CD8-positive, alpha-beta memory T cell (primary cell): ENCODE data around the gene PHF1. TPM values are rescaled to one million over a fixed set of nuclear protein-coding genes. Genes with fewer than 3 reads are reported as not detected.

Experiments used
- CTCF ChIA-PET: fragments of 350-600 bp; sonication (Branson Sonifier 250); formaldehyde crosslinking; loops from one replicate; lab custom pipeline; 2021; ENCODE audit warnings: antibody characterized with exemption; lab: Charles Lee
- POLR2A ChIA-PET: fragments of 350-600 bp; sonication (Branson Sonifier 250); formaldehyde crosslinking; loops from one replicate; lab custom pipeline; 2021; ENCODE audit warnings: antibody characterized with exemption; lab: Charles Lee
- DNase-seq, 5 donors: peaks; one replicate each; pipeline versions ENCODE4 v3.0.0 to v3.0.0-alpha.2; 2020 to 2022; ENCODE audit warnings: mixed read lengths in 1 of 5
- H3K27ac ChIP-seq: one replicate; pipeline ENCODE4 v1.7.0; 2013; ENCODE audit warnings: low read depth, mild to moderate bottlenecking, low read length, moderate library complexity
- H3K27me3 ChIP-seq: 2 replicates; pipeline ENCODE4 v1.7.0; 2013; ENCODE audit warnings: low read length, mild to moderate bottlenecking; ENCODE audit not compliant: insufficient read depth, poor library complexity, severe bottlenecking
- H3K36me3 ChIP-seq: 2 replicates; pipeline ENCODE4 v1.7.0; 2013; ENCODE audit warnings: mild to moderate bottlenecking, low read length, moderate library complexity; ENCODE audit not compliant: insufficient read depth
- H3K4me1 ChIP-seq: 2 replicates; pipeline ENCODE4 v1.7.0; 2013; ENCODE audit warnings: mild to moderate bottlenecking, low read length, moderate library complexity; ENCODE audit not compliant: insufficient read depth
- H3K4me3 ChIP-seq: 2 replicates; pipeline ENCODE4 v1.7.0; 2013; ENCODE audit warnings: mild to moderate bottlenecking, low read length
- H3K9me3 ChIP-seq: 2 replicates; pipeline ENCODE4 v1.7.0; 2013; ENCODE audit warnings: mild to moderate bottlenecking, low read length
- H3K27ac Mint-ChIP-seq, 8 donors: one replicate each; pipeline ENCODE4 v1.8.0; 2020 to 2021; ENCODE audit warnings: mixed read lengths in 8 of 8, mild to moderate bottlenecking in 6 of 8, inconsistent platforms in 3 of 8, moderate library complexity in 3 of 8
- H3K27me3 Mint-ChIP-seq, 2 donors: one replicate each; pipeline ENCODE4 v1.8.0; 2020 to 2021; ENCODE audit warnings: mixed read lengths in 2 of 2, mild to moderate bottlenecking in 1 of 2, moderate library complexity in 1 of 2
- H3K36me3 Mint-ChIP-seq, 3 donors: one replicate each; pipeline ENCODE4 v1.8.0; 2020 to 2021; ENCODE audit warnings: mixed read lengths in 3 of 3, inconsistent platforms in 1 of 3, mild to moderate bottlenecking in 1 of 3
- H3K4me1 Mint-ChIP-seq, 3 donors: one replicate each; pipeline ENCODE4 v1.8.0; 2020 to 2021; ENCODE audit warnings: mixed read lengths in 3 of 3, inconsistent platforms in 1 of 3, mild to moderate bottlenecking in 1 of 3
- H3K4me3 Mint-ChIP-seq, 7 donors: one replicate each; pipeline ENCODE4 v1.8.0; 2020 to 2021; ENCODE audit warnings: mixed read lengths in 7 of 7, mild to moderate bottlenecking in 6 of 7, moderate library complexity in 4 of 7, inconsistent platforms in 2 of 7
- H3K9me3 Mint-ChIP-seq, 5 donors: one replicate each; pipeline ENCODE4 v1.8.0; 2020 to 2022; ENCODE audit warnings: mixed read lengths in 5 of 5, mild to moderate bottlenecking in 3 of 5, moderate library complexity in 2 of 5, inconsistent platforms in 1 of 5
- polyA plus RNA-seq: library from polyadenylated mRNA; unstranded; fragments of 300-500 nt; fragmentation: Illumina TruSeq; gene quantifications from one replicate; pipeline ENCODE4 v1.2.3, GENCODE V29; 2021
- total RNA-seq, 2 experiments: library from RNA; stranded (reverse); gene quantifications; one replicate each; pipeline ENCODE4 v1.2.3, GENCODE V29; 2021

PHF1 gene
- total and polyA plus RNA-seq, 3 experiments from 2014 or later = 38.5 to 76.5 (median 43.3) TPM

GRCh38 chr6:33431880-33432541 lies 21.2 kb downstream of the PHF1 start:
- H3K36me3 Mint-ChIP-seq = peaks cover 0 to 40% (median 7%) of the 10 kb centered on the region in 3 donors
- peaks cover 55% of the 10 kb centered on the region for H3K4me1 ChIP-seq
- CTCF ChIA-PET = no interaction called here

GRCh38 chr6:33432546-33432945 lies 21.7 kb downstream of the PHF1 start:
- no peak for DNase-seq
- H3K4me1 Mint-ChIP-seq = peaks cover 50 to 58% (median 53%) of the 10 kb centered on the region in 3 donors

More at GRCh38 chr6:33431880-33432541, 21.2 kb downstream of the PHF1 start:
- Histone ChIP-seq H3K27ac (peak overlapping the region; percentile 36), H3K4me3 (peak overlapping the region; percentile 34), H3K9me3 (no peaks in the 10 kb centered on the region), H3K36me3 (no peaks in the 10 kb centered on the region), H3K27me3 (no peaks in the 10 kb centered on the region)
- Mint-ChIP-seq H3K4me3 (peak overlapping the region in 5 of 7 donors; percentile 43 to 88 (median 69)), H3K27me3 (peaks cover 0 to 9% of the 10 kb centered on the region in 2 donors), H3K27ac (peak overlapping the region; percentile 27 to 95 (median 90)), H3K9me3 (no peaks in the 10 kb centered on the region), H3K4me1 (peaks cover 55 to 63% (median 58%) of the 10 kb centered on the region in 3 donors)
- POLR2A ChIA-PET = interaction anchor here (1.5 to 2.5 kb wide), 2 partner anchors 22 to 101 kb away, joined by 4 to 14 read pairs; partner anchors contain the start of gene ZBTB9
- DNase-seq = peak in 1 of 5 donors; percentile 41

GRCh38 chr6:33433001-33433543 lies 22.3 kb downstream of the PHF1 start:
- peak overlapping the region in 6 of 7 donors; percentile 45 to 77 (median 72) for H3K4me3 Mint-ChIP-seq
- Histone ChIP-seq H3K27me3 (no peaks in the 10 kb centered on the region), H3K36me3 (peaks cover 7% of the 10 kb centered on the region), H3K4me3 (no peak overlapping the region), H3K4me1 (peaks cover 50% of the 10 kb centered on the region), H3K9me3 (no peaks in the 10 kb centered on the region), H3K27ac (no peak overlapping the region)
- CTCF ChIA-PET = no interaction called here
- peak overlapping the region in 7 of 8 donors; percentile 85 to 95 (median 88) for H3K27ac Mint-ChIP-seq
- H3K9me3 Mint-ChIP-seq = no peaks in the 10 kb centered on the region
- H3K36me3 Mint-ChIP-seq = peaks cover 3 to 44% (median 7%) of the 10 kb centered on the region in 3 donors
- POLR2A ChIA-PET = no interaction called here
- peaks cover 0 to 4% of the 10 kb centered on the region in 2 donors for H3K27me3 Mint-ChIP-seq
- DNase-seq = no peak
- peaks cover 49 to 56% (median 52%) of the 10 kb centered on the region in 3 donors for H3K4me1 Mint-ChIP-seq

More at GRCh38 chr6:33432546-33432945, 21.7 kb downstream of the PHF1 start:
- Histone ChIP-seq H3K4me1 (peaks cover 50% of the 10 kb centered on the region), H3K9me3 (no peaks in the 10 kb centered on the region), H3K27me3 (no peaks in the 10 kb centered on the region), H3K36me3 (peaks cover 5% of the 10 kb centered on the region), H3K4me3 (no peak overlapping the region), H3K27ac (no peak overlapping the region)
- ChIA-PET CTCF (no interaction called here), POLR2A (no interaction called here)
- H3K27me3 Mint-ChIP-seq = peaks cover 0 to 4% of the 10 kb centered on the region in 2 donors
- peak overlapping the region; percentile 56 to 95 (median 88) for H3K27ac Mint-ChIP-seq
- H3K4me3 Mint-ChIP-seq = peak overlapping the region in 6 of 7 donors; percentile 45 to 88 (median 72)
- H3K9me3 Mint-ChIP-seq = no peaks in the 10 kb centered on the region
- H3K36me3 Mint-ChIP-seq = peaks cover 3 to 40% (median 7%) of the 10 kb centered on the region in 3 donors

DNA sequence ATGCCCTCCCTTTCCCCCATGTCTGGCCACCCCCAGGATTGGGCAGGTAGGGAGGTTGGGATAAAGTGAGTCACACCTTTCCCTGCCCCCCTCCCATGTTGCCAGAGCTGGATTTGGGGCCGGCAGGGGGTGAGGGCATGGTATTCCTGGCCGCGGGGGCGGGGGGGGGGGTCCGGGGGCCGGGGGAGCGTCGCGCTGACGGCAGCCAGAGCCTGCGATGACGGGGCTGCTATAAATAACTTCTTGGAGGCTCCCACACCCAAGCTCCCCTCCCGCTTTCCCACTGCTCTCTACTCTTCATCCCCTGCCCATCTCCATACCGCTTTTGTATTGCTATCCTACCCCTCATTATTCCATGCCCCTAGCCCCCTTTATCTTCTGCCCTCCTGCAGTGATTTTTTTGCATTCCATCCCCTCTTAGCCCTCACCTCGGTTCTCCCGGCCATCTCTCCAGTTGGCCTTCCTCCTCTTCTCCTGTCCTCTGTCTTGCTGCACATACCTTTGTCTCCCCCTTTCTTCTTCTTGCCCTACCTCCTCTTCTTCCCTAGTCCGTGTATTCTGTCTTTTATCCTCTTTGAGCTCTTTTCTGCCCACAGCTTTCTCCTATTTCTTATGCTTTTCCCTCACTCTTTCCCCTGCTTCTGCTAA lies 22.9 kb downstream of the PHF1 start:
- Mint-ChIP-seq H3K27me3 (no peaks in the 10 kb centered on the region), H3K4me1 (peaks cover 44 to 50% (median 46%) of the 10 kb centered on the region in 3 donors), H3K36me3 (peaks cover 3 to 46% (median 7%) of the 10 kb centered on the region in 3 donors), H3K9me3 (no peaks in the 10 kb centered on the region), H3K4me3 (peak overlapping the region in 2 of 7 donors; percentile 70 to 79), H3K27ac (peak overlapping the region in 4 of 8 donors; percentile 3 to 84 (median 57))
- Histone ChIP-seq H3K9me3 (no peaks in the 10 kb centered on the region), H3K4me1 (peaks cover 45% of the 10 kb centered on the region), H3K4me3 (no peak overlapping the region), H3K27ac (no peak overlapping the region), H3K27me3 (no peaks in the 10 kb centered on the region), H3K36me3 (peaks cover 13% of the 10 kb centered on the region)
- ChIA-PET CTCF (no interaction called here), POLR2A (interaction anchor here (1.0 kb wide), 1 partner anchor 17 kb away, joined by 3 read pairs; no protein-coding TSS in a partner anchor)
- DNase-seq = no peak

GRCh38 chr6:33434961-33435360 lies 24.1 kb downstream of the PHF1 start:
- Histone ChIP-seq H3K4me3 (no peak overlapping the region), H3K27ac (no peak overlapping the region), H3K36me3 (peaks cover 18% of the 10 kb centered on the region), H3K4me1 (peaks cover 32% of the 10 kb centered on the region), H3K9me3 (no peaks in the 10 kb centered on the region), H3K27me3 (no peaks in the 10 kb centered on the region)
- H3K4me1 Mint-ChIP-seq = peaks cover 31 to 39% (median 38%) of the 10 kb centered on the region in 3 donors
- peak overlapping the region in 1 of 8 donors; percentile 23 for H3K27ac Mint-ChIP-seq
- ChIA-PET CTCF (interaction anchor here (1.2 kb wide), 1 partner anchor 273 kb away, joined by 3 read pairs; no protein-coding TSS in a partner anchor), POLR2A (no interaction called here)
- peaks cover 3 to 55% (median 14%) of the 10 kb centered on the region in 3 donors for H3K36me3 Mint-ChIP-seq
- no peaks in the 10 kb centered on the region for H3K9me3 Mint-ChIP-seq
- no peaks in the 10 kb centered on the region for H3K27me3 Mint-ChIP-seq
- no peak overlapping the region for H3K4me3 Mint-ChIP-seq
- DNase-seq = no peak

GRCh38 chr6:33437666-33438065 lies 26.9 kb downstream of the PHF1 start:
- POLR2A ChIA-PET = no interaction called here
- Histone ChIP-seq H3K27me3 (no peaks in the 10 kb centered on the region), H3K27ac (no peak overlapping the region), H3K9me3 (no peaks in the 10 kb centered on the region), H3K4me3 (no peak overlapping the region), H3K36me3 (peaks cover 22% of the 10 kb centered on the region), H3K4me1 (peaks cover 5% of the 10 kb centered on the region)
- H3K27ac Mint-ChIP-seq = peak overlapping the region in 1 of 8 donors; percentile 47
- DNase-seq = no peak
- H3K4me3 Mint-ChIP-seq = no peak overlapping the region
- H3K36me3 Mint-ChIP-seq = peaks cover 3 to 76% (median 16%) of the 10 kb centered on the region in 3 donors
- H3K4me1 Mint-ChIP-seq = peaks cover 10 to 18% (median 10%) of the 10 kb centered on the region in 3 donors
- H3K27me3 Mint-ChIP-seq = no peaks in the 10 kb centered on the region
- CTCF ChIA-PET = interaction anchor here (1.5 kb wide), 1 partner anchor 28 kb away, joined by 3 read pairs; no protein-coding TSS in a partner anchor
- no peaks in the 10 kb centered on the region for H3K9me3 Mint-ChIP-seq

- peak in 1 of 5 donors; percentile 19 for DNase-seq
- Histone ChIP-seq H3K4me3 (no peak overlapping the region), H3K4me1 (no peaks in the 10 kb centered on the region), H3K36me3 (peaks cover 24% of the 10 kb centered on the region), H3K9me3 (no peaks in the 10 kb centered on the region), H3K27ac (no peak overlapping the region), H3K27me3 (no peaks in the 10 kb centered on the region)
- H3K4me1 Mint-ChIP-seq = peaks cover 1 to 8% (median 1%) of the 10 kb centered on the region in 3 donors
- H3K4me3 Mint-ChIP-seq = no peak overlapping the region
- CTCF ChIA-PET = no interaction called here
- peak overlapping the region in 7 of 8 donors; percentile 30 to 79 (median 68) for H3K27ac Mint-ChIP-seq
- no peaks in the 10 kb centered on the region for H3K9me3 Mint-ChIP-seq
- POLR2A ChIA-PET = no interaction called here
- peaks cover 3 to 80% (median 16%) of the 10 kb centered on the region in 3 donors for H3K36me3 Mint-ChIP-seq
- no peaks in the 10 kb centered on the region for H3K27me3 Mint-ChIP-seq
Observed at GRCh38 chr6:33438978-33439594, 28.3 kb downstream of the PHF1 start.
